Measurements from ENCODE around the gene MEP1A. TPM values are rescaled to one million over a fixed set of nuclear protein-coding genes. Genes with fewer than 3 reads are reported as not detected.

MEP1A gene
- total RNA-seq, 8 experiments from 2014 or later, result 0.19 TPM; not detected in 7

Other genes with a start within 250 kb of the MEP1A start
- gene CYP39A1, start 140.6 kb upstream of the MEP1A start, total RNA-seq, result 10 to 100 TPM in 2 of 8 experiments, 1 to 10 TPM in 5, under 1 TPM in 1; 0.83 to 17.3 (median 4.2) TPM
- 10 to 100 TPM in 7 of 8 experiments, 1 to 10 TPM in 1; 6.5 to 71.5 (median 28.6) TPM for gene SLC25A27, start 140.4 kb upstream of the MEP1A start, total RNA-seq
- 1 to 10 TPM in 2 of 8 experiments, under 1 TPM in 6; 0.13 to 2.5 (median 0.53) TPM for gene TDRD6, start 105.5 kb upstream of the MEP1A start, total RNA-seq
- 10 to 100 TPM in 2 of 8 experiments, 1 to 10 TPM in 1, under 1 TPM in 5; 0.14 to 15.0 (median 0.46) TPM for gene PLA2G7, start 58.0 kb upstream of the MEP1A start, total RNA-seq
- 1 to 10 TPM in 2 of 8 experiments, under 1 TPM in 5, not detected in 1; 0.17 to 2.5 (median 0.56) TPM for gene ANKRD66, start 46.5 kb upstream of the MEP1A start, total RNA-seq
- 1 to 10 TPM in 1 of 8 experiments, under 1 TPM in 1, not detected in 6; 0.38 to 3.0 TPM for gene ADGRF5, start 128.5 kb downstream of the MEP1A start, total RNA-seq
- gene ADGRF1, start 248.9 kb downstream of the MEP1A start, total RNA-seq, result under 1 TPM in 6 of 8 experiments, not detected in 2; under 0.01 to 0.85 (median 0.27) TPM